ENCODE data around the gene PARD3B.

PARD3B gene

DNA sequence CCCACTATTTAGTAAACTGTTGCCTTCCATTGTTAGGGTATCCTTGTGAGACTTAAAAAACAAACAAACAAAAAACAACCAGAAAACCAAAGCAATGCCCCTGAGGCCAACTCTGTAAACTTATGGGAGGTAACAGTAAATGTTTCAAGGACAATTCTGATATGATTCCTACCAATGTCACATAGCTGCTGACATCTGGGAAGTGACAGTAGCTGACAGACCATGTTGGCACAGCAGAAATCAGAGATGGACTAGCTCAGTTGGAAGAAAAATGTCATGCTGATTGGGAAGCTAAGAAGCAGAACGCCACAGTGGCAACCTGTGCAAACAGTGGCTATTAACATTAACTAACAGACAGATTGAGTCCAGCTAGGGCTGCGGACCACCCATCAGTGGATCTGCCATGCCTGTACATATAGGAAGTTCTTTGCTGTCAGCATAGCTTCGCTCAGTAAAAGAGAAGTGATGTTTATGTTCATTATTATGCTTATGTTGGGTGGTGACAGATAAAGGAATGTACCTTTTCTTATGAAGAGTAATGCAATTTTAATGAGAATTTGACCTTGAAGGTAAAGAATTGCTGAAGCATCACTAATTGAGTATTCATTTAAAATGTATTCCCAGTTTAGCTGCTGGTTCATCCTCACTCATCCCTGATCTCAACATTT is 180.6 kb downstream of the PARD3B start:
- Histone ChIP-seq H3K36me3 (replicated peaks; ENCODE audit: insufficient read depth, low read length) (no peaks in the 10 kb centered on the region), H3F3A (ENCODE audit: insufficient read depth, low read length) (no peaks in the 10 kb centered on the region), H4K20me1 (ENCODE audit: insufficient read depth, low read length) (no peaks in the 10 kb centered on the region), H3K9me2 (replicated peaks; ENCODE audit: insufficient read depth, low read length) (no peaks in the 10 kb centered on the region), H3K79me2 (ENCODE audit: low read length) (no peaks in the 10 kb centered on the region), H3K4me2 (ENCODE audit: low read depth, low read length) (no peak overlapping the region), H3K27ac (ENCODE audit: low read length) (no peak overlapping the region), H3K4me1 (ENCODE audit: low read length) (no peaks in the 10 kb centered on the region), H3K9ac (ENCODE audit: low read length) (no peak overlapping the region), H3K27me3 (replicated peaks; ENCODE audit: insufficient read depth, low read length) (no peaks in the 10 kb centered on the region), H3K9me3 (replicated peaks; ENCODE audit: insufficient read depth, low read length) (no peaks in the 10 kb centered on the region), H3K4me3 (ENCODE audit: low read length) (no peak overlapping the region), H2AFZ (ENCODE audit: low read length) (no peak overlapping the region)
- no peak for DNase-seq
- TF ChIP-seq CTCF (IDR thresholded peaks at IDR 0.05; ENCODE audit: low read length) (no peak), EZH2 (optimal IDR thresholded peaks at IDR 0.05; ENCODE audit: low read depth, low read length) (no peak), EZH2phosphoT487 (IDR thresholded peaks at IDR 0.05; ENCODE audit: low read length) (no peak)

- H3K9me2 ChIP-seq (replicated peaks; ENCODE audit: insufficient read depth, low read length): no peaks in the 10 kb centered on the region
- H3F3A ChIP-seq (ENCODE audit: insufficient read depth, low read length): no peaks in the 10 kb centered on the region
- no peak for DNase-seq
- H2AFZ ChIP-seq (ENCODE audit: low read length): no peak overlapping the region
- no peak overlapping the region for H3K4me2 ChIP-seq (ENCODE audit: low read depth, low read length)
- no peaks in the 10 kb centered on the region for H3K79me2 ChIP-seq (ENCODE audit: low read length)
- no peak for TF ChIP-seq CTCF (IDR thresholded peaks at IDR 0.05; ENCODE audit: low read length)
- no peak for TF ChIP-seq EZH2 (optimal IDR thresholded peaks at IDR 0.05; ENCODE audit: low read depth, low read length)
- no peak for TF ChIP-seq EZH2phosphoT487 (IDR thresholded peaks at IDR 0.05; ENCODE audit: low read length)
- no peak overlapping the region for H3K4me3 ChIP-seq (ENCODE audit: low read length)
- no peaks in the 10 kb centered on the region for H4K20me1 ChIP-seq (ENCODE audit: insufficient read depth, low read length)
- H3K9me3 ChIP-seq (replicated peaks; ENCODE audit: insufficient read depth, low read length): no peaks in the 10 kb centered on the region
- no peaks in the 10 kb centered on the region for H3K27me3 ChIP-seq (replicated peaks; ENCODE audit: insufficient read depth, low read length)
- H3K27ac ChIP-seq (ENCODE audit: low read length): no peak overlapping the region
- no peaks in the 10 kb centered on the region for H3K36me3 ChIP-seq (replicated peaks; ENCODE audit: insufficient read depth, low read length)
- no peaks in the 10 kb centered on the region for H3K4me1 ChIP-seq (ENCODE audit: low read length)
- H3K9ac ChIP-seq (ENCODE audit: low read length): no peak overlapping the region
These were observed 181.6 kb downstream of the PARD3B start for GRCh38 chr2:204726831-204727230.

GRCh38 chr2:204727368-204727767 is 182.1 kb downstream of the PARD3B start:
- no peak overlapping the region for H3K27ac ChIP-seq (ENCODE audit: low read length)
- no peak for DNase-seq
- no peaks in the 10 kb centered on the region for H4K20me1 ChIP-seq (ENCODE audit: insufficient read depth, low read length)
- H3F3A ChIP-seq (ENCODE audit: insufficient read depth, low read length): no peaks in the 10 kb centered on the region
- H3K9me3 ChIP-seq (replicated peaks; ENCODE audit: insufficient read depth, low read length): no peaks in the 10 kb centered on the region
- no peaks in the 10 kb centered on the region for H3K36me3 ChIP-seq (replicated peaks; ENCODE audit: insufficient read depth, low read length)
- TF ChIP-seq EZH2phosphoT487 (IDR thresholded peaks at IDR 0.05; ENCODE audit: low read length) (no peak), CTCF (IDR thresholded peaks at IDR 0.05; ENCODE audit: low read length) (no peak)
- no peak overlapping the region for H2AFZ ChIP-seq (ENCODE audit: low read length)
- H3K9ac ChIP-seq (ENCODE audit: low read length): no peak overlapping the region
- H3K4me2 ChIP-seq (ENCODE audit: low read depth, low read length): no peak overlapping the region
- H3K4me1 ChIP-seq (ENCODE audit: low read length): no peaks in the 10 kb centered on the region
- no peak overlapping the region for H3K4me3 ChIP-seq (ENCODE audit: low read length)
- H3K9me2 ChIP-seq (replicated peaks; ENCODE audit: insufficient read depth, low read length): no peaks in the 10 kb centered on the region
- H3K79me2 ChIP-seq (ENCODE audit: low read length): no peaks in the 10 kb centered on the region
- H3K27me3 ChIP-seq (replicated peaks; ENCODE audit: insufficient read depth, low read length): no peaks in the 10 kb centered on the region

All from MM.1S (cell line).